Islet of Langerhans (tissue), 1 donor: ENCODE measurements around the gene CCBE1.
"Not testable (repeated sequence)": the region's sequence is repeated elsewhere in the genome, so short reads cannot be mapped to it uniquely, and the experiment has no call there.

Experiments
- FAIRE-seq: peaks from one replicate; lab custom pipeline; 2011; peaks lifted over from hg19 to GRCh38; lab: Jason Lieb, UNC

Gene CCBE1

GRCh38 chr18:59715445-59715844, 18.2 kb upstream of the CCBE1 start:
- no peak for FAIRE-seq

- not testable (repeated sequence) for FAIRE-seq
Observed at GRCh38 chr18:59714096-59714495, 16.9 kb upstream of the CCBE1 start.

GRCh38 chr18:59712311-59712710, 15.1 kb upstream of the CCBE1 start:
- no peak for FAIRE-seq

GRCh38 chr18:59708988-59709387, 11.8 kb upstream of the CCBE1 start:
- no peak for FAIRE-seq

- FAIRE-seq, result no peak
Observed at GRCh38 chr18:59707306-59707705, 10.1 kb upstream of the CCBE1 start.

GRCh38 chr18:59706499-59706898, 9.3 kb upstream of the CCBE1 start:
- FAIRE-seq, result no peak

- no peak for FAIRE-seq
Observed at GRCh38 chr18:59705145-59705544, 7.9 kb upstream of the CCBE1 start.

- no peak for FAIRE-seq
Observed at GRCh38 chr18:59704146-59704545, 6.9 kb upstream of the CCBE1 start.

GRCh38 chr18:59701272-59701671, 4.0 kb upstream of the CCBE1 start:
- no peak for FAIRE-seq

- FAIRE-seq, result no peak
Observed at GRCh38 chr18:59700535-59700967, 3.3 kb upstream of the CCBE1 start.

GRCh38 chr18:59699750-59700534, 2.7 kb upstream of the CCBE1 start:
- FAIRE-seq, result no peak

- no peak for FAIRE-seq
Observed at GRCh38 chr18:59699061-59699460, 1.8 kb upstream of the CCBE1 start.

- no peak for FAIRE-seq
Observed at GRCh38 chr18:59696311-59697235, 650 bp downstream of the CCBE1 start.

- no peak for FAIRE-seq
Observed at GRCh38 chr18:59695551-59695950, 1.7 kb downstream of the CCBE1 start.

GRCh38 chr18:59694824-59695223, 2.4 kb downstream of the CCBE1 start:
- FAIRE-seq, result no peak

GRCh38 chr18:59691996-59692395, 5.2 kb downstream of the CCBE1 start:
- FAIRE-seq, result no peak

GRCh38 chr18:59690996-59691395, 6.2 kb downstream of the CCBE1 start:
- no peak for FAIRE-seq

- no peak for FAIRE-seq
Observed at GRCh38 chr18:59690186-59690982, 6.8 kb downstream of the CCBE1 start.

GRCh38 chr18:59689756-59690155, 7.5 kb downstream of the CCBE1 start:
- FAIRE-seq, result no peak

- no peak for FAIRE-seq
Observed at GRCh38 chr18:59686260-59686659, 11.0 kb downstream of the CCBE1 start.

GRCh38 chr18:59685501-59685900, 11.7 kb downstream of the CCBE1 start:
- FAIRE-seq, result no peak

- FAIRE-seq, result no peak
Observed at GRCh38 chr18:59684777-59685176, 12.4 kb downstream of the CCBE1 start.
